CD14-positive monocyte (primary cell): ENCODE data around the gene ZNF277. TPM values are rescaled to one million over a fixed set of nuclear protein-coding genes. Genes with fewer than 3 reads are reported as not detected.

ENCODE experiments used
- DNase-seq, 3 donors: peaks; one replicate each; pipeline ENCODE4 v3.0.0-alpha.2; 2011 to 2022
- H2AFZ ChIP-seq: 2 replicates; pipeline ENCODE4 v1.6.0; 2012; ENCODE audit warnings: mild to moderate bottlenecking, low read depth, low read length, inconsistent platforms; ENCODE audit not compliant: insufficient read depth, poor library complexity, severe bottlenecking
- H3K27ac ChIP-seq, 2 donors: 1 replicate in 1 of 2; 2 replicates in 1 of 2; pipeline ENCODE4 v1.5.1; 2012 to 2013; ENCODE audit warnings: low read length in 2 of 2, control low read depth in 1 of 2, inconsistent platforms in 1 of 2, low read depth in 1 of 2, mild to moderate bottlenecking in 1 of 2
- H3K27me3 ChIP-seq, 2 donors: one replicate each; pipeline versions ENCODE4 v1.6.0 to v1.6.1; 2011 to 2013; ENCODE audit warnings: low read length in 2 of 2; ENCODE audit not compliant: control insufficient read depth in 2 of 2, insufficient read depth in 2 of 2
- H3K36me3 ChIP-seq, 2 donors: replicated peaks in 1 of 2; 1 replicate in 1 of 2; 2 replicates in 1 of 2; pipeline versions ENCODE4 v1.5.1 to v1.6.1; 2012 to 2013; ENCODE audit warnings: low read length in 2 of 2, control low read depth in 1 of 2, inconsistent platforms in 1 of 2, mild to moderate bottlenecking in 1 of 2; ENCODE audit not compliant: insufficient read depth in 2 of 2, control insufficient read depth in 1 of 2
- H3K4me1 ChIP-seq, 2 donors: 1 replicate in 1 of 2; 2 replicates in 1 of 2; pipeline versions ENCODE4 v1.5.1 to v1.6.1; 2012 to 2013; ENCODE audit warnings: low read length in 2 of 2, control low read depth in 1 of 2, inconsistent platforms in 1 of 2, mild to moderate bottlenecking in 1 of 2, moderate library complexity in 1 of 2; ENCODE audit not compliant: insufficient read depth in 2 of 2, control insufficient read depth in 1 of 2
- H3K4me2 ChIP-seq: replicated peaks from 2 replicates; pipeline ENCODE3; 2012; ENCODE audit warnings: low read length, moderate library complexity, mild to moderate bottlenecking; ENCODE audit not compliant: poor library complexity, severe bottlenecking; ENCODE audit errors: extremely low read depth
- H3K4me3 ChIP-seq, 3 experiments: fragments of 200-600 bp in 1 of 3; sonication (generic) in 1 of 3; replicated peaks in 1 of 3; 1 replicate in 2 of 3; 2 replicates in 1 of 3; pipeline ENCODE4 v1.5.1; 2011 to 2013; ENCODE audit warnings: low read length in 3 of 3, mild to moderate bottlenecking in 3 of 3, control low read depth in 2 of 3, low read depth in 2 of 3, inconsistent platforms in 1 of 3, moderate library complexity in 1 of 3
- H3K79me2 ChIP-seq: 2 replicates; pipeline ENCODE4 v1.6.0; 2012; ENCODE audit warnings: mild to moderate bottlenecking, control low read depth, inconsistent platforms, low read length, moderate library complexity; ENCODE audit not compliant: insufficient read depth
- H3K9ac ChIP-seq: 2 replicates; pipeline ENCODE4 v1.6.0; 2017; ENCODE audit warnings: low read length, mild to moderate bottlenecking; ENCODE audit not compliant: insufficient read depth, poor library complexity, severe bottlenecking
- H3K9me3 ChIP-seq, 2 donors: replicated peaks in 1 of 2; 1 replicate in 1 of 2; 2 replicates in 1 of 2; pipeline versions ENCODE4 v1.5.1 to v1.6.1; 2012 to 2013; ENCODE audit warnings: low read length in 2 of 2, control low read depth in 1 of 2; ENCODE audit not compliant: control insufficient read depth in 1 of 2, insufficient read depth in 1 of 2
- H4K20me1 ChIP-seq: 2 replicates; pipeline ENCODE4 v1.6.0; 2012; ENCODE audit warnings: mild to moderate bottlenecking, low read length, control low read depth, moderate library complexity; ENCODE audit not compliant: insufficient read depth
- H3K27ac Mint-ChIP-seq, 7 donors: one replicate each; pipeline ENCODE4 v1.8.0; 2020; ENCODE audit warnings: mild to moderate bottlenecking in 7 of 7, mixed read lengths in 7 of 7, moderate library complexity in 6 of 7, inconsistent platforms in 2 of 7
- H3K27me3 Mint-ChIP-seq, 3 donors: one replicate each; pipeline ENCODE4 v1.8.0; 2021 to 2022; ENCODE audit warnings: low read depth in 3 of 3, mild to moderate bottlenecking in 3 of 3, mixed read lengths in 3 of 3, moderate library complexity in 3 of 3, inconsistent platforms in 1 of 3
- H3K36me3 Mint-ChIP-seq, 2 donors: one replicate each; pipeline ENCODE4 v1.8.0; 2020; ENCODE audit warnings: mixed read lengths in 2 of 2, inconsistent platforms in 1 of 2, mild to moderate bottlenecking in 1 of 2
- H3K4me1 Mint-ChIP-seq: one replicate; pipeline ENCODE4 v1.8.0; 2020; ENCODE audit warnings: mild to moderate bottlenecking, mixed read lengths
- H3K4me3 Mint-ChIP-seq, 2 donors: one replicate each; pipeline ENCODE4 v1.8.0; 2020; ENCODE audit warnings: mild to moderate bottlenecking in 2 of 2, mixed read lengths in 2 of 2, moderate library complexity in 1 of 2
- H3K9me3 Mint-ChIP-seq, 7 donors: one replicate each; pipeline ENCODE4 v1.8.0; 2020 to 2022; ENCODE audit warnings: mixed read lengths in 7 of 7, mild to moderate bottlenecking in 6 of 7, moderate library complexity in 6 of 7, inconsistent platforms in 2 of 7
- WGBS: methylation state at CpG from one replicate; pipeline ENCODE4 v1.1.5; 2013; ENCODE audit warnings: missing lambda C conversion rate; ENCODE audit not compliant: insufficient coverage; 5-methylcytosine and 5-hydroxymethylcytosine counted together
- intact Hi-C, 2 donors: fragments of 100-400 bp; cut with micrococcal nuclease; formaldehyde crosslinking; loops; one replicate each; pipeline versions ENCODE4 v1.15.0 to v1.15.1; 2023
- polyA plus RNA-seq, 3 donors: library from polyadenylated mRNA; depleted of rRNA in 1 of 3; unstranded in 2 of 3; stranded (reverse) in 1 of 3; fragments of 300-500 nt in 2 of 3; fragments of >200 nt in 1 of 3; fragmentation: Illumina TruSeq in 2 of 3; gene quantifications; 1 replicate in 2 of 3; 2 replicates in 1 of 3; pipeline ENCODE4 v1.2.3, GENCODE V29; 2012 to 2021
- TF ChIP-seq, protein P1 (sequence below): fragments of 200-600 bp; IDR thresholded peaks from one replicate; pipeline ENCODE4 v1.8.0; 2022; ENCODE audit warnings: antibody characterized with exemption, mild to moderate bottlenecking

Gene ZNF277
- polyA plus RNA-seq, 3 donors = 17.5 to 20.7 (median 20.0) TPM

DNA sequence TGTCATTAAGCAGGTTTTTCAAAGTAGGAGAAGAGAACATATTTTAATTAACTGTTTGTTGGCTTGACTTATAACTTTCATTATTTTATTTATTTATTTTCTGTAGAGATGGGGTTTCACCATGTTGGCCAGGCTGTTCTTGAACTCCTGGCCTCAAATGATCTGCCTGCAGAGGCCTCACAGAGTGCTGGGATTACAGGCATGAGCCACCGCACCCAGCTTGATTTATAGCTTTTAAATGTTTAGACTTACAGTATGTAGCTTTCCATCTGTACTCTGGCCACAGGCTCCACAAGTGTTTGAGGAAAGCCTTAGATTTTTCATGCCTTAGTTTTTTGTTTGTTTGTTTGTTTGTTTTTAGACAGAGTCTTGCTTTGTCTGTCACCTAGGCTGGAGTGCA lies 171.1 kb downstream of the ZNF277 start:
- TF ChIP-seq, protein P1, sequence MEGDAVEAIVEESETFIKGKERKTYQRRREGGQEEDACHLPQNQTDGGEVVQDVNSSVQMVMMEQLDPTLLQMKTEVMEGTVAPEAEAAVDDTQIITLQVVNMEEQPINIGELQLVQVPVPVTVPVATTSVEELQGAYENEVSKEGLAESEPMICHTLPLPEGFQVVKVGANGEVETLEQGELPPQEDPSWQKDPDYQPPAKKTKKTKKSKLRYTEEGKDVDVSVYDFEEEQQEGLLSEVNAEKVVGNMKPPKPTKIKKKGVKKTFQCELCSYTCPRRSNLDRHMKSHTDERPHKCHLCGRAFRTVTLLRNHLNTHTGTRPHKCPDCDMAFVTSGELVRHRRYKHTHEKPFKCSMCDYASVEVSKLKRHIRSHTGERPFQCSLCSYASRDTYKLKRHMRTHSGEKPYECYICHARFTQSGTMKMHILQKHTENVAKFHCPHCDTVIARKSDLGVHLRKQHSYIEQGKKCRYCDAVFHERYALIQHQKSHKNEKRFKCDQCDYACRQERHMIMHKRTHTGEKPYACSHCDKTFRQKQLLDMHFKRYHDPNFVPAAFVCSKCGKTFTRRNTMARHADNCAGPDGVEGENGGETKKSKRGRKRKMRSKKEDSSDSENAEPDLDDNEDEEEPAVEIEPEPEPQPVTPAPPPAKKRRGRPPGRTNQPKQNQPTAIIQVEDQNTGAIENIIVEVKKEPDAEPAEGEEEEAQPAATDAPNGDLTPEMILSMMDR = no peak
- peaks cover 0 to 5% (median 4%) of the 10 kb centered on the region in 3 donors for H3K27me3 Mint-ChIP-seq
- Histone ChIP-seq H2AFZ (no peak overlapping the region), H3K4me2 (no peak overlapping the region), H3K79me2 (no peaks in the 10 kb centered on the region), H4K20me1 (no peaks in the 10 kb centered on the region), H3K9ac (no peak overlapping the region), H3K4me1 (no peaks in the 10 kb centered on the region), H3K27ac (no peak overlapping the region), H3K9me3 (no peaks in the 10 kb centered on the region), H3K4me3 (no peak overlapping the region), H3K36me3 (no peaks in the 10 kb centered on the region), H3K27me3 (no peaks in the 10 kb centered on the region)
- no peak overlapping the region for H3K27ac Mint-ChIP-seq
- H3K36me3 Mint-ChIP-seq = no peaks in the 10 kb centered on the region
- H3K9me3 Mint-ChIP-seq = no peaks in the 10 kb centered on the region
- no CpG with 5 or more reads among the region's 1 CpG for WGBS
- intact Hi-C loops = no loop called here
- DNase-seq = no peak
- no peaks in the 10 kb centered on the region for H3K4me1 Mint-ChIP-seq
- H3K4me3 Mint-ChIP-seq = no peak overlapping the region

DNA sequence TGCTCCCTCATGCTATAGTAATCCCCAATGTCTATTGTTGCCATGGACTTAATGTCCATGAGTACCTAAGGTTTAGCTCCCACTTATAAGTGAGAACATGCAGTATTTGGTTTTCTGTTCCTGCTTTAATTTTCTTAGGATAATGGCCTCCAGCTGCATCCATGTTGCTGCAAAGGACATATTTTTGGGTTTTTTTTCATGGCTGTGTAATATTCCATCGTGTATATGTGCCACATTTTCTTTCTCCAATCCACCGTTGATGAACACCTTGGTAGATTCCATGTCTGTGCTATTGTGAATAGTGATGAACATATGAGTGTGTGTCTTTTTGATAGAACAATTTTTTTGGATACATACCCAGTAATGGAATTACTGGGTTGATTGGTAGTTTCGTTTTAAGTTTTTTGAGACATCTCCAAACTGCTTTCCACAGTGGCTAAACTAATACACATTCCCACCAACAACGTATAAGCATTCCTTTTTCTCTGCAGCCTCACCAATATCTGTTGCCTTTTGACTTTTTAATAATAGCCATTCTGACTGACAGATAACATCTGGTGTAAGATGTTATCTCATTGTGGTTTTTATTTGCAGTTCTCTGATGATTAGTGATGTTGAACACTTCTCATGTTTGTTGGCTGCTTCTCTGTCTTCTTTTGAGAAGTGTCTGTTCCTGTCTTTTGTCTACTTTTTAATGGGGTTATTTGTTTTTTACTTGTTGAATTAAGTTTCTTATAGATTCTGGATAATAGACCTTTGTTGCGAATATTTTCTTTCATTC lies 175.0 kb downstream of the ZNF277 start:
- H3K27ac Mint-ChIP-seq = no peak overlapping the region
- no peaks in the 10 kb centered on the region for H3K9me3 Mint-ChIP-seq
- H3K9ac ChIP-seq = no peak overlapping the region
- H2AFZ ChIP-seq = no peak overlapping the region
- no peaks in the 10 kb centered on the region for H3K79me2 ChIP-seq
- no peak overlapping the region for H3K4me3 Mint-ChIP-seq
- H4K20me1 ChIP-seq = no peaks in the 10 kb centered on the region
- no peaks in the 10 kb centered on the region for H3K4me1 Mint-ChIP-seq
- no peak for DNase-seq
- H3K36me3 ChIP-seq = no peaks in the 10 kb centered on the region
- 100% methylated on average over 1 of the region's 5 CpGs for whole genome bisulfite sequencing
- intact Hi-C loops = no loop called here
- H3K36me3 Mint-ChIP-seq = no peaks in the 10 kb centered on the region
- TF ChIP-seq, protein P1 = no peak
- H3K4me2 ChIP-seq = no peak overlapping the region
- H3K27ac ChIP-seq = no peak overlapping the region
- peaks cover 0 to 5% (median 4%) of the 10 kb centered on the region in 3 donors for H3K27me3 Mint-ChIP-seq
- H3K27me3 ChIP-seq = no peaks in the 10 kb centered on the region
- H3K4me1 ChIP-seq = no peaks in the 10 kb centered on the region
- no peak overlapping the region for H3K4me3 ChIP-seq
- no peaks in the 10 kb centered on the region for H3K9me3 ChIP-seq
